RWPE2 (cell line): ENCODE results near the gene CERS6.

Experiments used
- ATAC-seq: fragments of 200-7000 bp; cut with Tn5 transposase; 3 replicates; pipeline ENCODE4 v1.9.1; 2021; ENCODE audit warnings: low read depth
- DNase-seq: peaks from one replicate; pipeline ENCODE4 v3.0.0-alpha.2; 2020; ENCODE audit warnings: low spot score
- H3K27ac ChIP-seq: fragments of 450-650 bp; 2 replicates; pipeline ENCODE4 v1.5.1; 2017; ENCODE audit warnings: mild to moderate bottlenecking; ENCODE audit not compliant: poor library complexity, severe bottlenecking
- H3K27me3 ChIP-seq: fragments of 250-450 bp; sonication (Bioruptor Pico); 2 replicates; pipeline ENCODE4 v1.5.1; 2021; ENCODE audit warnings: mild to moderate bottlenecking, moderate library complexity; ENCODE audit not compliant: insufficient read depth, poor library complexity, severe bottlenecking
- H3K36me3 ChIP-seq: fragments of 250-450 bp; sonication (Bioruptor Pico); 2 replicates; pipeline ENCODE4 v1.5.1; 2020; ENCODE audit warnings: low read depth, mild to moderate bottlenecking, moderate library complexity
- H3K4me1 ChIP-seq: fragments of 250-450 bp; sonication (Bioruptor Pico); 2 replicates; pipeline ENCODE4 v1.5.1; 2021; ENCODE audit warnings: mild to moderate bottlenecking, moderate library complexity; ENCODE audit not compliant: insufficient read depth, poor library complexity, severe bottlenecking
- H3K4me3 ChIP-seq: fragments of 250-450 bp; sonication (Bioruptor Pico); 2 replicates; pipeline ENCODE4 v1.5.1; 2021; ENCODE audit warnings: mild to moderate bottlenecking, moderate library complexity; ENCODE audit not compliant: severe bottlenecking
- H3K9me3 ChIP-seq: fragments of 250-450 bp; sonication (Bioruptor Pico); 2 replicates; pipeline ENCODE4 v1.5.1; 2021; ENCODE audit warnings: mild to moderate bottlenecking, moderate library complexity; ENCODE audit not compliant: severe bottlenecking
- TF ChIP-seq, protein P1 (sequence below): fragments of 450-650 bp; IDR thresholded peaks from one replicate; pipeline ENCODE4 v1.5.1; 2017; ENCODE audit warnings: mild to moderate bottlenecking, moderate library complexity; ENCODE audit not compliant: poor library complexity, severe bottlenecking

CERS6 gene

DNA sequence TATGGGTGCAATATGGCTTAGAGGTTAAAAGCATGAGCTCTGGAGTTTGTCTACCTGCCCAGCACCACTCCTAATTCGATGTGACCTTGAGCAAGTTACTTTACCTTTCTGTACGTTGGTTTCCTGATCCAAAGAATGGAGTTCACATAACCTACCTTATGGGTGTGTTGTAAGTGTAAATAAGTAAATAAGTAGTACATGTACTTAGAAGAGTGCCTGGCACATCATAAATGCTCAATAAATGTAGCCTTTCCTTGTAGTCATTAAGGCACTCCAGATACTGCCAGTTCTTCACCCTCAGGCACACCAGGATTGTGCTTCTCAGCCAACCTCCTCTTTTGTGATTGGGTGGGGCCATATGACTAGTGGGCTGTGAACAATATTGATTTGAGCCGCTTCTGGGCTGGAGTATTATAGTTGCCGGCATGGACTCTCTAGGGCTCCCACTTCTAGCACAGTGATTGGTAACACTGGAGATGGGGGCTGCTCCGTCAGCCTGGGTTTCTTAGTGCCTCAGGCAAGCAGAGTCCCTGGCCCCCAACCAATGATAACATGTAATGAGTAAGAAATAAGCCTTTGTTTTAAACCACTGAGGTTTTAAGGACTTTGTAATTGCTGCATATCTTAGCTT, 244.7 kb downstream of the CERS6 start:
- Histone ChIP-seq H3K4me3 (no peak overlapping the region), H3K9me3 (no peaks in the 10 kb centered on the region), H3K27ac (no peak overlapping the region), H3K4me1 (no peaks in the 10 kb centered on the region), H3K27me3 (no peaks in the 10 kb centered on the region), H3K36me3 (peaks cover 5% of the 10 kb centered on the region)
- no peak; the same call in 2 of the 3 replicates for ATAC-seq
- DNase-seq: no peak
- TF ChIP-seq, protein P1, sequence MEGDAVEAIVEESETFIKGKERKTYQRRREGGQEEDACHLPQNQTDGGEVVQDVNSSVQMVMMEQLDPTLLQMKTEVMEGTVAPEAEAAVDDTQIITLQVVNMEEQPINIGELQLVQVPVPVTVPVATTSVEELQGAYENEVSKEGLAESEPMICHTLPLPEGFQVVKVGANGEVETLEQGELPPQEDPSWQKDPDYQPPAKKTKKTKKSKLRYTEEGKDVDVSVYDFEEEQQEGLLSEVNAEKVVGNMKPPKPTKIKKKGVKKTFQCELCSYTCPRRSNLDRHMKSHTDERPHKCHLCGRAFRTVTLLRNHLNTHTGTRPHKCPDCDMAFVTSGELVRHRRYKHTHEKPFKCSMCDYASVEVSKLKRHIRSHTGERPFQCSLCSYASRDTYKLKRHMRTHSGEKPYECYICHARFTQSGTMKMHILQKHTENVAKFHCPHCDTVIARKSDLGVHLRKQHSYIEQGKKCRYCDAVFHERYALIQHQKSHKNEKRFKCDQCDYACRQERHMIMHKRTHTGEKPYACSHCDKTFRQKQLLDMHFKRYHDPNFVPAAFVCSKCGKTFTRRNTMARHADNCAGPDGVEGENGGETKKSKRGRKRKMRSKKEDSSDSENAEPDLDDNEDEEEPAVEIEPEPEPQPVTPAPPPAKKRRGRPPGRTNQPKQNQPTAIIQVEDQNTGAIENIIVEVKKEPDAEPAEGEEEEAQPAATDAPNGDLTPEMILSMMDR: no peak

DNA sequence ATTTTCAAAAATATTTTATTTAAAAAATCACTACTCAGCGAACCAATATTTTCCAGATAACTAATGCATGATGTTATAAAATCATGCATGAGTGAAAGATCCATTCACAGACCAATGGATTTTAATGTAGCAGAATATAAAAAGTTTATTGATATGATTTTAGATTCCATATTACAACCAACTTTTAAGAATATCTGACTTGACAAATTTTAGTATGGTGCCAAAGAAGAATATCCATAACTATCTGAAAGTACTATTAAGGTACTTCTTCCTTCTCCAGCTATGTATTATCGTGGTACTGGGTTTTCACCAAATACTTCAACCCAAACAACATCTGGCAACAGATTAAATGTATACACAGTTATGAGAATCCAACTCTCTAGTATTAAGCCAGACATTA, 246.5 kb downstream of the CERS6 start:
- H3K36me3 ChIP-seq: no peaks in the 10 kb centered on the region; the same call in 1 of the 2 replicates
- no peaks in the 10 kb centered on the region for H3K27me3 ChIP-seq
- H3K9me3 ChIP-seq: no peaks in the 10 kb centered on the region
- H3K4me1 ChIP-seq: no peaks in the 10 kb centered on the region
- H3K27ac ChIP-seq: no peak overlapping the region
- H3K4me3 ChIP-seq: no peak overlapping the region
- ATAC-seq: no peak
- TF ChIP-seq, protein P1: no peak
- DNase-seq: no peak

DNA sequence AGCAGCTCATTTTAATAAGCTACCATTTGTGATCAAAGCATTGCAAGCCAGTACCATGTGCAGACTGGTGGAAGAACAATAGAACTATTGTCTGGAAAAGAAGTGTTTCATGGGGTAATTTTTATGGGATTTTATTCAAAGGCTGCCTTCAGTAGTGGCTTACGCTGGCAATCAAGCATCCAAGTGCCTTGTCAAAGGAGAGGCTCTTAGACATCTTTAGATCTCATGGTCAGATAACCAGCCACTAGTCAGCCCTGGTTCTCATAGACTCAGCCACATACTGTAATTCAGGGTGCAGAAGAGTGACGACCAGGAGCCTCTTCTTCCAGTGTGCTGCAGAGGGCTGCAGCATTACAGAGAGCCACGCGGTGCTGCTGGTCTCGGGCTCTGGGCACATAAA, 247.9 kb downstream of the CERS6 start:
- TF ChIP-seq, protein P1: no peak
- no peak overlapping the region for H3K4me3 ChIP-seq
- no peaks in the 10 kb centered on the region for H3K27me3 ChIP-seq
- ATAC-seq: no peak
- H3K27ac ChIP-seq: no peak overlapping the region
- H3K9me3 ChIP-seq: no peaks in the 10 kb centered on the region
- DNase-seq: no peak
- H3K4me1 ChIP-seq: no peaks in the 10 kb centered on the region
- H3K36me3 ChIP-seq: no peaks in the 10 kb centered on the region; the same call in 1 of the 2 replicates

DNA sequence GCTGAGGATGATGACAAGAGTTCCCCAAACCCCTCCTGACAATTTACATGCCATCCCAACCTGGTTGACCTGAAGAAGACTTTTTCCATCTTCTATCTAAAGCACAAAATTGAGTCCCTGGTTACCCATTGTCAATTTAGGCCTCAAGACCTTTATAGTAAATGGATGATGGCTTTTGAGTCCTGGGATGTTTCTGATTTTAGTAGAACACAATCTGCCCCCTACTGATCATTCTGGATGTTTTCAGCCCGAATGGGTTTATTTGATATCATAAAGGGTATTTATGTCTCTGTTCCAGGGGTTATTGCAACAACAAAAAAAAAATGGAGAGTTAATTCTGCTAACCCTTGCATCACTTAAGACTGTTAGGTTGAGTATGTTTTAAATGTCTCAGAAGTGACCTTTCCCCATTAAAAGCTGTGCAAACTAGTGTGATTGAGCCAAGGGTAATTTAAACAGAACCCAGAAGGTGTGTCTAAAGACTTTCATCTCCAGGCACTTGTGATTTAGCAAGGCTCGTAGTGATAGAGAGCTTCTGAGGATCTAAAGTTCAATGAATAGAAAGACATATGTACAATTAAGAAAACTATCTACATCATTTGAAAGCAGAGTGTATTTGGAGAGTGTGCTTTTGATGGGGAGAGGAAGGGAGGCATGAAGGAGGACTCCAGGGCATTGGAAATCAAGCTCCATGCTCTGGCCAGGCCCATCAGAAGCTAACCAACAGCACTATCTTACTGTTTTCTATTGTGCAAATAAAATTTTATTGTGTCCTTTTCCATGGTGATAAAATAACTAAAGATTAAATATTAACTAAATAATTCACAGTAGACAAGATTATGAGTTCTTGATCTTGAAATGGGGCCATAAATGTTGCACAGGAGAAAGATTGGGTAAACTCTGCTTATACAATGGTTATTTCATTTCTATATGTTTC, 249.7 kb downstream of the CERS6 start:
- Histone ChIP-seq H3K27me3 (no peaks in the 10 kb centered on the region), H3K36me3 (no peaks in the 10 kb centered on the region; the same call in 1 of the 2 replicates), H3K4me1 (no peaks in the 10 kb centered on the region), H3K9me3 (no peaks in the 10 kb centered on the region), H3K4me3 (no peak overlapping the region), H3K27ac (no peak overlapping the region)
- TF ChIP-seq, protein P1: peak; percentile 50
- DNase-seq: no peak
- ATAC-seq: no peak
